MCF 10A (cell line): Measurements from ENCODE around the gene TAP1. TPM values are rescaled to one million over a fixed set of nuclear protein-coding genes. Genes with fewer than 3 reads are reported as not detected.

Source experiments
- BruUV-seq: library from RNA; stranded (reverse); fragments of 400-500 nt; replicated peaks from 2 replicates; lab custom pipeline; 2021; lab: Mats Ljungman, UMichigan
- CTCF ChIA-PET: fragments of 300-600 bp; sonication (Branson Sonifier 250); formaldehyde crosslinking; extraction: SDS; loops from one replicate; lab custom pipeline; 2021; ENCODE audit warnings: antibody characterized with exemption, inconsistent platforms; lab: Yijun Ruan, JAX
- POLR2A ChIA-PET: fragments of 300-600, 350-650 bp; sonication (Branson Sonifier 250); formaldehyde crosslinking; extraction: SDS; loops from one replicate; lab custom pipeline; 2020; ENCODE audit warnings: antibody characterized with exemption, inconsistent platforms; lab: Yijun Ruan, JAX
- DNase-seq: peaks from one replicate; pipeline ENCODE4 v3.0.0-alpha.2; 2018; ENCODE audit not compliant: unreplicated experiment
- H3K27ac Mint-ChIP-seq: one replicate; pipeline ENCODE4 v1.8.0; 2022; ENCODE audit warnings: mild to moderate bottlenecking, low read depth, mixed read lengths; ENCODE audit not compliant: unreplicated experiment
- H3K27me3 Mint-ChIP-seq: one replicate; pipeline ENCODE4 v1.8.0; 2022; ENCODE audit warnings: mixed read lengths; ENCODE audit not compliant: insufficient read depth, unreplicated experiment
- H3K36me3 Mint-ChIP-seq: one replicate; pipeline ENCODE4 v1.8.0; 2022; ENCODE audit warnings: mild to moderate bottlenecking, moderate library complexity, mixed read lengths; ENCODE audit not compliant: insufficient read depth, unreplicated experiment
- H3K4me1 Mint-ChIP-seq: one replicate; pipeline ENCODE4 v1.8.0; 2022; ENCODE audit warnings: mixed read lengths; ENCODE audit not compliant: insufficient read depth, unreplicated experiment
- H3K4me3 Mint-ChIP-seq: one replicate; pipeline ENCODE4 v1.8.0; 2022; ENCODE audit warnings: mild to moderate bottlenecking, moderate library complexity, mixed read lengths; ENCODE audit not compliant: unreplicated experiment
- H3K9me3 Mint-ChIP-seq: one replicate; pipeline ENCODE4 v1.8.0; 2022; ENCODE audit warnings: mixed read lengths; ENCODE audit not compliant: unreplicated experiment
- CTCF ChIP-seq: fragments of 200-600 bp; IDR thresholded peaks from one replicate; pipeline ENCODE4 v1.8.0; 2022; ENCODE audit warnings: antibody characterized with exemption, mild to moderate bottlenecking; ENCODE audit not compliant: unreplicated experiment
- intact Hi-C: fragments of 100-400 bp; cut with micrococcal nuclease; formaldehyde crosslinking; loops from 2 replicates; pipeline ENCODE4 v1.14.1; 2022
- total RNA-seq: library from RNA; stranded (reverse); gene quantifications from 2 replicates; pipeline ENCODE4 v1.2.3, GENCODE V29; 2022

TAP1 gene
- total RNA-seq, 1 experiment from 2014 or later: 32.3 TPM

GRCh38 chr6:32843979-32844838, 9.3 kb downstream of the TAP1 start, which contains the start of gene PSMB8:
Gene PSMB8 (minus strand): TSS chr6:32844047. CDS start chr6:32843996, 51 bp downstream.
- TF ChIP-seq CTCF: no peak
- intact Hi-C loops: loop anchor here (5.0 kb wide), 1 partner anchor 123 kb away; the partner anchor contains the start of gene BRD2
- Mint-ChIP-seq H3K9me3 (no peaks in the 10 kb centered on the region), H3K27me3 (no peaks in the 10 kb centered on the region), H3K36me3 (peaks cover 47% of the 10 kb centered on the region), H3K4me3 (peak within 1 kb of the TSS; percentile 99), H3K27ac (peak within 1 kb of the TSS; percentile 96), H3K4me1 (peaks cover 30% of the 10 kb centered on the region)
- DNase-seq: peak; percentile 98
- ChIA-PET CTCF (interaction anchor here (1.4 to 3.5 kb wide), 4 partner anchors 9 to 89 kb away, joined by 3 to 18 read pairs (median 13); partner anchors contain the start of genes PSMB9 and TAP1), POLR2A (interaction anchor here (0.6 to 6.1 kb wide), 18 partner anchors 10 to 902 kb away, joined by 3 to 104 read pairs (median 4); partner anchors contain the start of genes BRD2, PSMB9, RPS18 and TAP1)
- TSS peak; percentile 48 for BruUV-seq

- Mint-ChIP-seq H3K27ac (peak overlapping the region; percentile 96), H3K4me1 (peaks cover 30% of the 10 kb centered on the region), H3K36me3 (peaks cover 42% of the 10 kb centered on the region), H3K4me3 (peak overlapping the region; percentile 99), H3K27me3 (no peaks in the 10 kb centered on the region), H3K9me3 (no peaks in the 10 kb centered on the region)
- peak; percentile 5 for DNase-seq
- ChIA-PET POLR2A (interaction anchor here (0.6 to 6.1 kb wide), 11 partner anchors 11 to 902 kb away, joined by 3 to 104 read pairs (median 11); partner anchors contain the start of genes PSMB9 and TAP1), CTCF (interaction anchor here (1.4 to 6.4 kb wide), 5 partner anchors 10 to 90 kb away, joined by 3 to 110 read pairs (median 18); partner anchors contain the start of genes PSMB9 and TAP1)
- no TSS peak for BruUV-seq
- intact Hi-C loops: loop anchor here (5.0 kb wide), 1 partner anchor 124 kb away; the partner anchor contains the start of gene BRD2
- TF ChIP-seq CTCF: no peak
These were observed 10.0 kb downstream of the TAP1 start for GRCh38 chr6:32843331-32843978.

GRCh38 chr6:32842690-32843089, 10.8 kb downstream of the TAP1 start:
- Mint-ChIP-seq H3K4me3 (peak overlapping the region; percentile 99), H3K27me3 (no peaks in the 10 kb centered on the region), H3K27ac (peak overlapping the region; percentile 96), H3K4me1 (peaks cover 30% of the 10 kb centered on the region), H3K9me3 (no peaks in the 10 kb centered on the region), H3K36me3 (peaks cover 34% of the 10 kb centered on the region)
- ChIA-PET CTCF (interaction anchor here (2.6 to 6.4 kb wide), 2 partner anchors 13 to 26 kb away, joined by 24 to 110 read pairs; partner anchors contain the start of genes PSMB9 and TAP1), POLR2A (interaction anchor here (6.1 kb wide), 1 partner anchor 12 kb away, joined by 104 read pairs; the partner anchor contains the start of genes PSMB9 and TAP1)
- TF ChIP-seq CTCF: no peak
- DNase-seq: no peak
- BruUV-seq: no TSS peak
- intact Hi-C loops: loop anchor here (5.0 kb wide), 1 partner anchor 125 kb away; the partner anchor contains the start of gene BRD2
